DMS 273 (cell line): ENCODE results near the gene SRPK1.

Source experiments
- DNase-seq: peaks from one replicate; lab custom pipeline; 2025; ENCODE audit not compliant: unreplicated experiment; lab: John Stamatoyannopoulos, UW

The SRPK1 gene

GRCh38 chr6:35829306-35829705 is 91.6 kb downstream of the SRPK1 start:
- no peak for DNase-seq

DNA sequence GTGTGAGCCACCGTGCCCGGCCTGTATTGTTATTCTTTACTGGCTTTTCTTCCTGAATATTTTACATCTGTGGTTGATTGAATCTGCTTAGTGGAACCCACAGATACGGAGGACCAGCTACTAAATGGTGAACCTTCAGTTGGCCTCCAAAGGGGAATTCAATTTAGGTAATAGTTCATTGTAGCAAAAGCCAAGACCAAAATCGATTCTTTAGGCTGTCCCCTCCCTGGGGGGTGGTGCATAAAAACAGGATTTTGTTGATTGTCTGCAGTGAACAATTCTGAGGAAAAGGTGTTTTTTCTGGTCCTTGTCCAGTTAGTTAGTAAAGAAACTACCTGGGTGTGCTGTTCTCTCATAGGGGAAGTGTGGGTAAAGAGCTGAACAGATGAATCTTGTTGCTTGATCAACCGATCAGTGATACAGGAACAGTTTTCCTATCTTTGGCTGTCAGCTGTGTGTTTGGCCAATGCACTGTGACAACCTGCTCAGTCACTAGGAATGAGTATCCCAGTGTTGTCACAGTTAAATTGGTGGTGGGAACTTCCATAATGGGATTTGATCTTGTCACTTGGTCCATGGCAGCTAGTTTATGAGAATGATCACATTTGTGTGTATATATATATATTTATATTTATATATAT is 96.2 kb downstream of the SRPK1 start:
- DNase-seq = no peak

DNA sequence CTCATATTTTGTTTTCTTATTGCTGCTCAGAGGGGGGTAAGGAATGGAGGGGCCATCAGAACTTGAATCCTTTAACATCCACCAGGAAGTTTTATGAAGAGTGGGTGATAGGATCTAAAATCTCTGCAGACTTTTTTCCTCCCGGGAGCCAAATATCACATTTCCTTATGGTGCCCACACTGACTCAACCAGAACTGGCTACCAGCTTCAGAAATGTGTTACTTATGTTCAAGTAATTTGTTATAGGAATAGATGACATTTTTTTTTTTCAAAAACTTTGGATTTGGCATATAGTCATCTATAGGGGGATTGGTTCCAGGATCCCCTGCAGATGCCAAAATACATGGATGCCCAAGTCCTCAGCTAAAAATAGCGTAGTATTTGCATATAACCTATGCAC is 97.3 kb downstream of the SRPK1 start:
- DNase-seq = no peak

GRCh38 chr6:35817515-35817914 is 103.4 kb downstream of the SRPK1 start:
- no peak for DNase-seq

GRCh38 chr6:35811699-35811995 is 109.3 kb downstream of the SRPK1 start:
- no peak for DNase-seq

GRCh38 chr6:35810971-35811698 is 109.8 kb downstream of the SRPK1 start:
- DNase-seq = no peak

- no peak for DNase-seq
These were observed 111.1 kb downstream of the SRPK1 start for GRCh38 chr6:35809809-35810208.

- peak; percentile 94 for DNase-seq
These were observed 112.2 kb downstream of the SRPK1 start for GRCh38 chr6:35808688-35809087.

DNA sequence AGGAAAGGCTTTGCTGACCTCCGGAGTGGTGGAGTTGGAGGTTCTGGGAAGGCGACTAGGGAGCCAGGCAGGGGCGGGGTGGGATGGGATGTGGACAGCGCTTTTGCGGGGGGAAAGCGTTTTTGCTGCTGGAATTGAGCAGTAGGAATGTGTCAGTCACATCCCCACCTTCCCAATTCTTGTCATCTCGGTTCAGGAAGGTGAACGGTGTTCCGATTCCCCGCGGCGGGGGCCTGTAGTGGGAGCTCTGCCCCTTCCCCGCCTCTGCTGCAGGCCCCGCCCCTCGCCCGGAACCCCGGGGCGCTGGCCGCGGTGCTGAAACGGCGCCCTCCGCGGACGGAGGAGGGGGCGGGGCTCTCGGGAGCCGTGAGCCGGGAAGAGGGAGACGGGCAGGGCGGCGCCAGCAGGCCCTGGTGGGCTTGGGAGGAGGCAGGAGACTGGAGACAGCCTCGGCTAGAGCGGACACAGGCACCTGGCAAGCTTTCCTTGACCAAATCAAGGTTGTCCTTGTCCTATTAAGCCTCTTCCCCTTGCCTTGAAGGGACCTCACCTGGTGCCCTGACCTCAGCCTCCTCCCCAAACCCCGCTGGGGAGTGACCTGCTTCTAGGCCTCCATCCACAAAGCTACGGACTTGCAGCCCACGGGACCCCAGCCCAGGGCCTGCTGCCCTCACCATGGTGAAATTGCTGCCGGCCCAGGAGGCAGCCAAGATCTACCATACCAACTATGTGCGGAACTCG is 115.7 kb downstream of the SRPK1 start, which contains the start of gene LHFPL5:
Gene LHFPL5, plus strand, starts transcription at position 357 of the 741 bp plus-strand sequence. Its CDS starts 319 bp downstream, at position 676.
- peak; percentile 85 for DNase-seq

GRCh38 chr6:35801148-35801547 is 119.8 kb downstream of the SRPK1 start:
- DNase-seq = no peak

DNA sequence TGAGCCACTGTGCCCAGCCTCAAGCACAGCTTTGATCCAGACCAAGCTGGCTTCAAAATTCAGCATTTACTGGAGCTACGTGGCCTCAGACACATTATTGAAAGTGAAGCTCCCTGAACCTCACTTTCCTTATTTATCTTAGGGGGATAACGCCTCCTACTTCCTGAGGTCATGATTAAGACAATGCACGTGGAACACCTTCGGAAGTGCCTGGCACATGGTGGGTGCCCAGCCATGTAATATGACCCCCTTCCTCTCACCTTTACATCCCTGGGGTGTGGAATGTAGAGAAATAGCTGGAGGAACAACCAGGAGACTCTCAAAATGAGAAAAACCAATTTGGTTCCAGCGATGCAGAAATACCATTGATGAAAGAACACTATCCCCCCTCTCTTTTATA is 122.2 kb downstream of the SRPK1 start:
- no peak for DNase-seq

GRCh38 chr6:35797837-35798526 is 122.9 kb downstream of the SRPK1 start:
- no peak for DNase-seq

DNA sequence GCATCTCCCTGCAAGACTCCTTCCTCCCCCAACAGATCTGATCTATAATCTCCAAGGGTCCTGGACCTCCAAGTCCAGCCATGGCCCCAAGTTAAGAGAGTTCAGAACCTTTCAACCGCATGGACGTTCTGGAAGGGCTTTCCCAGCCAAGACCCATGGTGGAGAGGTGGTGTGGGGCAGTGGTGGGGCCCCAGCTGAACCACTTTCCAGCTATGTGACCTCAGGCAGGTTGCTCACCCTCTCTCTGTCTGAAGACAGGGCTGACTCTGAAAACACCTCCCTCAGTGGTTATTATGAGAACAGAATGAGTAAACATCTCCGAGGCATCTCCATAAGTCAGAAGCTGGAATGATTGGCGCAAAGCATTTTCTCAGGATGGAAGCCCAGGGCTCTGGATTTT is 124.7 kb downstream of the SRPK1 start:
- DNase-seq = no peak

DNA sequence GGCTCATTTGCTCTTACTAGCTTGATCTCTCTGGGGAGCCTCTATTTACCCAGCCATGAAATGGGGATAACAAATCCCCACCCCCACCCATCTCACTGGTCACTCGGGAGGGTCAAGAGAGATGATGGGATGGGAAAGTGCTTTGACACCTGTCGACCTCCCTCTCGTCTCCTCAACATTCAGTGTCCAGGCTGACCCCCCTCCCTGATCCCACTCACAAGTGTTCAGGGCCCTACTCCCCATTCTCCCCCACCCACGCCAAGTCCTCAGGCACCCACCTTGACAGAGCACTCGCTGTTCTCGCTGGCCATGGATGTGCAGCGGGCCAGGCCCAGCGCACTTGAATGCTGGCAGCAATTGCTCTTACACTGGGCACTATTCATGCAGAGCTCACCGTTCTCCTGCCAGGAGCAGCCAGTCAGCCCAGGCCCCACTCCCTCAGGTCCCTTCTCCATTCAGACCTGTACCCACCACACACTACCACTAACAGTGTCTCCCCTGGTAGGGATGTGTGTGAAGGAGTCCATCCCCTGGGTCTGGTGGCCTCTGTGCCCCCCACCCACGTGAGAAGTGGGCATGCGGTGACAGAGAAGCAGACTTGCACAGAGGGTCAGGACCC is 125.3 kb downstream of the SRPK1 start:
- no peak for DNase-seq

GRCh38 chr6:35794536-35795452 is 126.1 kb downstream of the SRPK1 start:
- DNase-seq = no peak

DNA sequence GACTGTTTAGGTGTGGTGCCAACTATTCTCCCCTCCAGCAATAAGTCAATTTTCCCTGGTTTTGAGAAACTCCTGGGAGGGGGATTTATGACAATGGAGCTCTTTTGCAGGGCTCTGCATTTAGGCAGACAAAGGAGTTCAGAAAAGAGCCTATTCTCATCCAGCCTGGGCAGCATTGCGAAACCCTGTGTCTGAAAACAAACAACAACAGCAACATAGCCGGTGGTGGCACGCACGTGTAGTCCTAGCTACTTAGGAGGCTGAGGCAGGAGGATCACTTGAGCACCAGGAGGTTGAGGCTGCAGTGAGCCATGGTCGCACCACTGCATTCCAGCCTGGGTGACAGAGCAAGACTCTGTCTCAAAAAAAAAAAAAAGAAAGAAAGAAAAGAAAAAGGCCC is 130.2 kb downstream of the SRPK1 start:
- DNase-seq = no peak

- DNase-seq = no peak
These were observed 132.4 kb downstream of the SRPK1 start for GRCh38 chr6:35788423-35788982.

DNA sequence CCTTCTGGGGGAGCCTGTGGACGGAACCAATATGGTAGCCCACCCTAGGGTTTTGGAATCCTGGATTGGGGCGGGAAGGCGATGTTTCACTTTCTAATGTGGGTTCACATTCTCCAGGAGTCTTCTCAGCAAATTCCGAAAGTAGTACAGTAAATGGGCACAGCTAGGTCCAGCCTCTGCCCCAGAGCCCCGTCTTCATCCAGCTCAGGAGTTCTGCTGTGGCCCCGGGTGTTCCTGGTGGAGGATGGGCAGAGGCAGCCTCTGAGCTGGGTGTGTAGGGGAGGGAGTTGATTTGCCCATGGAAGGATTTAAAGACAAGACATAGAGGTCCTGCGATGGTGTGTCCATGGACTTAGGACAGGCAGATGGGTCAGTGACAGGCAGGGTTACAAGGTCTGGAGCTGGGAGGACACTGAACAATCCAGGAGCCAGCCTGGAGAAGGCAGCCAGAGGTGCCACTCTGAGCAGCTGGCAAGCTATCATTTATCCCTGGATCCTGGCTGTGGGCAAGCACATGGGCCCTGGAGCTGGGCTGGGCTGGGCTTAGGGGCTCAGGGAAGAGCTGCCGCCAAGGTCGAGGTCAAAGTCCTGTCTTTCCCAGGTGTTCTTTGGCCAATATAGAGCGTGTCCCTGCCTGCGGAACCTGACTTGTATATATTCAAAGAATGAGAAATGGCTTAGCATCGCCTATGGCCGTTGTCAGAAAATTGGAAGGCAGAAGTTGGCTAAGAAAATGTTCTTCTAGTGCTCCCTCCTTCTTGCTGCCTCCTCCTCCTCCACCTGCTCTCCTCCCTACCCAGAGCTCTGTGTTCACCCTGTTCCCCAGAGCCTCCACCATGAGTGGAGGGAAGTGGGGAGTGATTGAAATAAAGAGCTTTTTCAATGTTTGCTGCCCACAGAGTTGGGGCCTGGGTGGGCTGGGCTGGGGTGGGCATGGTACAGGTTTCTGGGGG is 133.4 kb downstream of the SRPK1 start:
- no peak for DNase-seq

GRCh38 chr6:35786810-35787209 is 134.1 kb downstream of the SRPK1 start:
- DNase-seq = no peak
